GM13977 (cell line): ENCODE results near the gene FAM24A.
"Not testable (repeated sequence)": the region's sequence is repeated elsewhere in the genome, so short reads cannot be mapped to it uniquely, and the experiment has no call there.

Experiments
- DNase-seq: peaks from one replicate; pipeline ENCODE4 v3.0.0; 2012; ENCODE audit warnings: low spot score
- CTCF ChIP-seq: IDR thresholded peaks from 2 replicates; pipeline ENCODE4 v1.5.1; 2012; ENCODE audit warnings: mild to moderate bottlenecking, control low read depth; ENCODE audit not compliant: insufficient read depth; ENCODE audit errors: extremely low read depth, missing control alignments
- in situ Hi-C: fragments of 300-500 bp; cut with MboI; formaldehyde crosslinking; loops from one replicate; pipeline ENCODE4 v1.12.0; 2022; ENCODE audit warnings: low sequenced_read_pairs, low pct_unique_long_range_greater_than_20kb, mixed read lengths, inconsistent platforms; ENCODE audit not compliant: unreplicated experiment

FAM24A gene

GRCh38 chr10:122910310-122910709, at the start of gene FAM24A:
Gene FAM24A, plus strand, starts transcription at chr10:122910610. Its CDS starts 1,025 bp downstream, at chr10:122911635.
- in situ Hi-C loops = no loop called here
- DNase-seq = no peak
- no peak for TF ChIP-seq CTCF

- no peak for DNase-seq
- in situ Hi-C loops = no loop called here
- TF ChIP-seq CTCF = no peak
Measured at GRCh38 chr10:122861711-122862161, 48.7 kb upstream of the FAM24A start.

GRCh38 chr10:122863216-122864193, 46.9 kb upstream of the FAM24A start:
- TF ChIP-seq CTCF = no peak
- in situ Hi-C loops = no loop called here
- no peak for DNase-seq

GRCh38 chr10:122864194-122864592, 46.2 kb upstream of the FAM24A start:
- no peak for TF ChIP-seq CTCF
- DNase-seq = no peak
- in situ Hi-C loops = no loop called here

- no peak for TF ChIP-seq CTCF
- in situ Hi-C loops = no loop called here
- DNase-seq = no peak
Measured at GRCh38 chr10:122864901-122865300, 45.5 kb upstream of the FAM24A start.

- DNase-seq, in situ Hi-C loops: not testable (repeated sequence)
Measured at GRCh38 chr10:122866757-122867482, 43.5 kb upstream of the FAM24A start.

GRCh38 chr10:122868768-122869167, 41.6 kb upstream of the FAM24A start:
- DNase-seq, in situ Hi-C loops: not testable (repeated sequence)

GRCh38 chr10:122871947-122872346, 38.5 kb upstream of the FAM24A start:
- in situ Hi-C loops, DNase-seq: not testable (repeated sequence)
